NK-92 (cell line): ENCODE data around the gene UCP3.

Experiments
- DNase-seq: peaks from one replicate; lab custom pipeline; 2025; ENCODE audit not compliant: unreplicated experiment; lab: John Stamatoyannopoulos, UW

The UCP3 gene

GRCh38 chr11:74008373-74009229 lies at the start of gene UCP3:
Gene UCP3, minus strand, starts transcription at chr11:74009085. Its CDS starts 2,043 bp downstream, at chr11:74007042.
- no peak for DNase-seq

- no peak for DNase-seq
These were observed 48.6 kb upstream of the UCP3 start for GRCh38 chr11:74057249-74058151.

GRCh38 chr11:74055938-74056337 lies 47.1 kb upstream of the UCP3 start:
- DNase-seq: no peak

- DNase-seq: no peak
These were observed 41.6 kb upstream of the UCP3 start for GRCh38 chr11:74050465-74050864.

- no peak for DNase-seq
These were observed 40.1 kb upstream of the UCP3 start for GRCh38 chr11:74048993-74049392.

- DNase-seq: no peak
These were observed 35.7 kb upstream of the UCP3 start for GRCh38 chr11:74044538-74044937.

- no peak for DNase-seq
These were observed 34.6 kb upstream of the UCP3 start for GRCh38 chr11:74043450-74043849.

- no peak for DNase-seq
These were observed 28.4 kb upstream of the UCP3 start for GRCh38 chr11:74037309-74037708.

- DNase-seq: no peak
These were observed 26.4 kb upstream of the UCP3 start for GRCh38 chr11:74035264-74035663.

- DNase-seq: no peak
These were observed 24.2 kb upstream of the UCP3 start for GRCh38 chr11:74033046-74033445.

GRCh38 chr11:74030723-74031676 lies 22.1 kb upstream of the UCP3 start:
- no peak for DNase-seq

- DNase-seq: no peak
These were observed 16.7 kb upstream of the UCP3 start for GRCh38 chr11:74025467-74026166.

GRCh38 chr11:74024261-74025029 lies 15.6 kb upstream of the UCP3 start:
- DNase-seq: no peak

- no peak for DNase-seq
These were observed 14.4 kb upstream of the UCP3 start for GRCh38 chr11:74023276-74023675.

GRCh38 chr11:74022546-74022945 lies 13.7 kb upstream of the UCP3 start:
- DNase-seq: no peak

GRCh38 chr11:74021998-74022397 lies 13.1 kb upstream of the UCP3 start:
- no peak for DNase-seq

- no peak for DNase-seq
These were observed 11.7 kb upstream of the UCP3 start for GRCh38 chr11:74020539-74020938.

GRCh38 chr11:74019860-74020259 lies 11.0 kb upstream of the UCP3 start:
- DNase-seq: no peak

GRCh38 chr11:74019104-74019738 lies 10.3 kb upstream of the UCP3 start:
- no peak for DNase-seq
